SJCRH30 (cell line): ENCODE results near the gene VIPR2. TPM values are rescaled to one million over a fixed set of nuclear protein-coding genes. Genes with fewer than 3 reads are reported as not detected.
"Not testable (repeated sequence)": the region's sequence is repeated elsewhere in the genome, so short reads cannot be mapped to it uniquely, and the experiment has no call there.

Experiments used
- DNase-seq, 2 experiments: peaks; one replicate each; pipeline ENCODE4 v3.0.0-alpha.2; 2015 to 2020
- H3K27ac ChIP-seq: fragments of 250-450 bp; sonication (Bioruptor Pico); 2 replicates; pipeline ENCODE4 v1.5.1; 2020; ENCODE audit warnings: mild to moderate bottlenecking, moderate library complexity
- H3K27me3 ChIP-seq: fragments of 250-450 bp; sonication (Bioruptor Pico); 2 replicates; pipeline ENCODE4 v1.5.1; 2020; ENCODE audit warnings: mild to moderate bottlenecking, moderate library complexity
- H3K36me3 ChIP-seq: fragments of 250-450 bp; sonication (Bioruptor Pico); 2 replicates; pipeline ENCODE4 v1.5.1; 2020; ENCODE audit warnings: mild to moderate bottlenecking, moderate library complexity
- H3K4me1 ChIP-seq: fragments of 250-450 bp; sonication (Bioruptor Pico); 2 replicates; pipeline ENCODE4 v1.5.1; 2020; ENCODE audit warnings: mild to moderate bottlenecking, moderate library complexity
- H3K4me3 ChIP-seq: fragments of 250-450 bp; sonication (Bioruptor Pico); 2 replicates; pipeline ENCODE4 v1.5.1; 2020; ENCODE audit warnings: mild to moderate bottlenecking, moderate library complexity
- H3K9me3 ChIP-seq: fragments of 250-450 bp; sonication (Bioruptor Pico); replicated peaks from 2 replicates; pipeline ENCODE4 v1.5.1; 2020; ENCODE audit warnings: mild to moderate bottlenecking, moderate library complexity
- total RNA-seq: library from RNA; depleted of rRNA; stranded (reverse); fragments of >200 nt; shearing (Covaris generic); gene quantifications from 2 replicates; pipeline ENCODE4 v1.2.3, GENCODE V29; 2014

The VIPR2 gene
- total RNA-seq, 1 experiment from 2014 or later: 10.2 TPM

GRCh38 chr7:159008417-159008816 is 136.2 kb downstream of the VIPR2 start:
- Histone ChIP-seq H3K4me3 (peak overlapping the region; percentile 74), H3K4me1 (peaks cover 13% of the 10 kb centered on the region), H3K9me3 (no peaks in the 10 kb centered on the region), H3K36me3 (no peaks in the 10 kb centered on the region), H3K27ac (peak overlapping the region; percentile 99), H3K27me3 (no peaks in the 10 kb centered on the region)
- DNase-seq: peak; percentile 83 to 89

DNA sequence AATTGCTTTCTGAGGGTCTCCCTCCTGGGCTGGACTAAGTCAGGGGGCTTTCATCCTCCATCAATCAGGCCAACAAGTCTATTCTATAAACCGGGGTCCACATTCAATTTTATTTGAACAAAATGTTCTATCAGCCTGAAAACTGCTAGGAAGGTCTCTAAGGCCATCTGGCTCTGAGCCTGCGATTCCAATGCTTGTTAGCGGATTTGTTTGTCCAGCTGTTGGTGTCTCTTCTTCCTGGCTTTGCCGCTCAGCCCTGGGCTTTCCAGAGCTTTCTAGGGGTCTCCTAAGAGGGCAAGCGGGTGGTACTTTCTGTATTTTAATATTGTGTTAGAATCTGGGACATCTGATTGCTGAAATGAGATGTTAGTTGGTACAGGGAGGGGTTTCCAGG is 136.7 kb downstream of the VIPR2 start:
- Histone ChIP-seq H3K27me3 (no peaks in the 10 kb centered on the region), H3K4me1 (peaks cover 11% of the 10 kb centered on the region), H3K4me3 (peak overlapping the region; percentile 74), H3K27ac (peak overlapping the region; percentile 99), H3K36me3 (no peaks in the 10 kb centered on the region), H3K9me3 (no peaks in the 10 kb centered on the region)
- DNase-seq: peak; percentile 91 to 98

- Histone ChIP-seq H3K27me3 (no peaks in the 10 kb centered on the region), H3K9me3 (no peaks in the 10 kb centered on the region), H3K36me3 (no peaks in the 10 kb centered on the region), H3K27ac (peak overlapping the region; percentile 99), H3K4me1 (peaks cover 11% of the 10 kb centered on the region), H3K4me3 (peak overlapping the region; percentile 74)
- peak; percentile 59 to 68 for DNase-seq
These were observed 137.2 kb downstream of the VIPR2 start for GRCh38 chr7:159007364-159007995.

- Histone ChIP-seq H3K36me3 (no peaks in the 10 kb centered on the region), H3K27ac (peak overlapping the region; percentile 99), H3K4me3 (peak overlapping the region; percentile 74), H3K9me3 (no peaks in the 10 kb centered on the region), H3K4me1 (peaks cover 11% of the 10 kb centered on the region), H3K27me3 (no peaks in the 10 kb centered on the region)
- no peak for DNase-seq
These were observed 138.0 kb downstream of the VIPR2 start for GRCh38 chr7:159006610-159007130.

DNA sequence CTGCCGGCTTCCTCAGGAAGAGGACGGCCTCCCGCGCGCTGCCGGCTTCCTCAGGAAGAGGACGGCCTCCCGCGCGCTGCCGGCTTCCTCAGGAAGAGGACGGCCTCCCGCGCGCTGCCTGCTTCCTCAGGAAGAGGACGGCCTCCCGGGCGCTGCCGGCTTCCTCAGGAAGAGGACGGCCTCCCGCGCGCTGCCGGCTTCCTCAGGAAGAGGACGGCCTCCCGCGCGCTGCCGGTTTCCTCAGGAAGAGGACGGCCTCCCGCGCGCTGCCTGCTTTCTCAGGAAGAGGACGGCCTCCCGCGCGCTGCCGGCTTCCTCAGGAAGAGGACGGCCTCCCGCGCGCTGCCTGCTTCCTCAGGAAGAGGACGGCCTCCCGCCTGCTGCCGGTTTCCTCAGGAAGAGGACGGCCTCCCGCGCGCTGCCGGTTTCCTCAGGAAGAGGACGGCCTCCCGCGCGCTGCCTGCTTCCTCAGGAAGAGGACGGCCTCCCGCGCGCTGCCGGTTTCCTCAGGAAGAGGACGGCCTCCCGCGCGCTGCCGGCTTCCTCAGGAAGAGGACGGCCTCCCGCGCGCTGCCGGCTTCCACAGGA is 138.6 kb downstream of the VIPR2 start:
- not testable (repeated sequence) for DNase-seq, H3K27me3 ChIP-seq, H3K27ac ChIP-seq, H3K9me3 ChIP-seq, H3K4me3 ChIP-seq, H3K36me3 ChIP-seq
- peaks cover 11% of the 10 kb centered on the region for H3K4me1 ChIP-seq

- Histone ChIP-seq H3K27me3 (no peaks in the 10 kb centered on the region), H3K27ac (no peak overlapping the region), H3K4me3 (no peak overlapping the region)
These were observed 139.0 kb downstream of the VIPR2 start for GRCh38 chr7:159005618-159006017.

DNA sequence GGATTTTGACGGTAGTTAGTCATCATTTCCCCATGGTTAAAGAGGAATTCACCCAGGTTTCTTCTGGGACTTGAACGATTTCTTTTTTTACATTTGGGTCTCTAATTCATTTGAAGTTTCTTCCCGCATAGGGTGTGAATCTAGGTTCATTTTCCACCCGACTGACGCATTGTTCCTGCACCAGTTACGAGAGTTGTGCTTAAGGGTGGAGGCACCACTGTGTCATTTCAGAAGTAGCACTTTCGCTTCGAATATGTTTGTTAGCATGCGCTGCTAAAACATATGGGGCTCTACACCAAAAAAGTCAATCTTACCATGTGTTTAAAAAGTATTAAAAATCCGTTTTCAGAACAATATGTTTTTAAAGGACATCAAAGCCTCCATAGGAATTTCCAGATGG is 140.3 kb downstream of the VIPR2 start:
- DNase-seq: no peak
- Histone ChIP-seq H3K4me3 (no peak overlapping the region), H3K27me3 (no peaks in the 10 kb centered on the region), H3K27ac (no peak overlapping the region), H3K4me1 (peaks cover 15% of the 10 kb centered on the region), H3K9me3 (no peaks in the 10 kb centered on the region), H3K36me3 (no peaks in the 10 kb centered on the region)

More at GRCh38 chr7:159005618-159006017, 139.0 kb downstream of the VIPR2 start:
- DNase-seq: no peak
- Histone ChIP-seq H3K4me1 (peaks cover 11% of the 10 kb centered on the region), H3K9me3 (no peaks in the 10 kb centered on the region), H3K36me3 (no peaks in the 10 kb centered on the region)

GRCh38 chr7:159001811-159002210 is 142.9 kb downstream of the VIPR2 start:
- H3K36me3 ChIP-seq: no peaks in the 10 kb centered on the region
- H3K27me3 ChIP-seq: no peaks in the 10 kb centered on the region
- no peaks in the 10 kb centered on the region for H3K9me3 ChIP-seq

GRCh38 chr7:159000859-159001435 is 143.7 kb downstream of the VIPR2 start:
- Histone ChIP-seq H3K4me1 (peaks cover 5% of the 10 kb centered on the region; the same call in 1 of the 2 replicates), H3K27ac (no peak overlapping the region), H3K36me3 (no peaks in the 10 kb centered on the region), H3K9me3 (no peaks in the 10 kb centered on the region), H3K4me3 (no peak overlapping the region), H3K27me3 (no peaks in the 10 kb centered on the region)
- no peak for DNase-seq

More at GRCh38 chr7:159001811-159002210, 142.9 kb downstream of the VIPR2 start:
- peaks cover 7% of the 10 kb centered on the region for H3K4me1 ChIP-seq
- H3K4me3 ChIP-seq: no peak overlapping the region
- H3K27ac ChIP-seq: no peak overlapping the region
- DNase-seq: no peak

DNA sequence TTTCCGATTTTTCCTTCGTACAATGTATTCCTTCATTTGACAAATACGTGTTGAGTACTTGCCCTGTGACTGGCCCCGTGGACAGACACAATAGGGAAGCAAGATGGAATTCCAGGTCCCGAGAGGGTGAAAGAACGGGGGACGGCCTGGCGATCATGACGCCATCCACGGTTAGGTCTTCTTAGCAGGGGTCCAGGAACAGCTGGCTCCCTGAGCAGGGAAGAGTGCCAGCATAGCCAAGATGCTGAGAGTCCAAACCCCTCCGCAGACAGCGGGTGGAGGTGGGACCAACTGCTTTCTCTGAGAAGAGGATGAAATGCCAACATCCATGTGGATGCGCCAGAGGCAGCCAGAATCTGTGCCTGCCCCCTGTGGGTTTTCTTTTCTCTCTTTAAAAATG is 144.6 kb downstream of the VIPR2 start:
- Histone ChIP-seq H3K36me3 (no peaks in the 10 kb centered on the region), H3K27ac (no peak overlapping the region), H3K9me3 (no peaks in the 10 kb centered on the region), H3K4me1 (peaks cover 5% of the 10 kb centered on the region; the same call in 1 of the 2 replicates), H3K27me3 (no peaks in the 10 kb centered on the region), H3K4me3 (no peak overlapping the region)
- peak in 1 of 2 experiments; percentile 52 for DNase-seq

DNA sequence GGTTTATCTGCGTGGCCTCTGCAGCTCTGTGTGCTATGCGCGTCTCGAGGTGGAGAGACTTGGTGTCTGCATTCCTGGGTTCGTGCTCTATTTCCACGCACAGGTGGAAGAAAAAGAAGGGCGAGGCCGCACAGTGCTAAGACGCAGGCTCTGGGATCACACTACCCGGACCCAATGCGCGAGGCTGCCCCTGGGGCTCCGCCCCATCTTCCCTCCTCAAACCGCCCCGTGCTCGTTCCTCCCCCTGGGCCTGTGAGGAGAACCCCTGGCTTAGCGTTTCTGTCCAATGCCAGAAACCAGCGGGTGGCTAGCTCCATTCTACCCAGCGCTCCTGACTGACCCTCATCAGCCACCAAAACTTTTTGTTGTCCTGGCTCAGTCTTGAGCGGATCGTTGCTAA is 145.2 kb downstream of the VIPR2 start:
- Histone ChIP-seq H3K27ac (no peak overlapping the region), H3K27me3 (no peaks in the 10 kb centered on the region), H3K9me3 (no peaks in the 10 kb centered on the region), H3K4me3 (no peak overlapping the region), H3K4me1 (peaks cover 5% of the 10 kb centered on the region; the same call in 1 of the 2 replicates), H3K36me3 (no peaks in the 10 kb centered on the region)
- no peak for DNase-seq

DNA sequence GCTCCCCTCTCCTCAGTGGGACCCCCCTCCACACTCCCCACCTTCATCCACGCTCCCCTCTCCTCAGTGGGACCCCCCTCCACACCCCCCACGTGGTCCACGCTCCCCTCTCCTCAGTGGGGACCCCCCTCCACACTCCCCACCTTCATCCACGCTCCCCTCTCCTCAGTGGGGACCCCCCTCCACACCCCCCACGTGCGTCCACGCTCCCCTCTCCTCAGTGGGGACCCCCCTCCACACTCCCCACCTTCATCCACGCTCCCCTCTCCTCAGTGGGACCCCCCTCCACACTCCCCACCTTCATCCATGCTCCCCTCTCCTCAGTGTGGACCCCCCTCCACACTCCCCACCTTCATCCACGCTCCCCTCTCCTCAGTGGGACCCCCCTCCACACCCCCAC is 146.4 kb downstream of the VIPR2 start:
- H3K4me1 ChIP-seq, H3K27me3 ChIP-seq, H3K27ac ChIP-seq, DNase-seq, H3K36me3 ChIP-seq, H3K4me3 ChIP-seq, H3K9me3 ChIP-seq: not testable (repeated sequence)

DNA sequence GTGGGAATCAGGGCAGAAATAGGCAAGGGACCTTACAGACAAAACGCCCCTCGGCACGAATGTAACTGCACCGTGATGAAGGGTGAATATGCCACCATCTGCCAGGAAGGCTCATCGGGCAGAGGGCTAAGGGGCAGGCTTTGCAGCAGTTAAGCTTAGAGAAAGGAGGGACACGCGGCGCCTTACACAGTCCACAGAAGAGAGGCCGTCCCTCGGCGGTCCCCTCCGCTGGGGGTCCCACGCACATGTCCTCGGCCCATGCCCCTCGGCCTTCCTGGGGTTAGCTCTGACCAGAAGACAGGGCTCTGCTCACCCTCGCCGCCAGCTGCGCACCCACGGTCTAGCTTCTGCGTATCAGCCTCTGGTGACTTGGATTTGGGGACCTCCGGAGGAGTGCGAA is 147.2 kb downstream of the VIPR2 start:
- Histone ChIP-seq H3K4me1 (peaks cover 5% of the 10 kb centered on the region; the same call in 1 of the 2 replicates), H3K4me3 (no peak overlapping the region), H3K9me3 (0 out of 2 replicates have a peak, but pooled peaks cover 5% of the 10 kb centered on the region), H3K36me3 (no peaks in the 10 kb centered on the region), H3K27me3 (no peaks in the 10 kb centered on the region), H3K27ac (no peak overlapping the region)
- no peak for DNase-seq

DNA sequence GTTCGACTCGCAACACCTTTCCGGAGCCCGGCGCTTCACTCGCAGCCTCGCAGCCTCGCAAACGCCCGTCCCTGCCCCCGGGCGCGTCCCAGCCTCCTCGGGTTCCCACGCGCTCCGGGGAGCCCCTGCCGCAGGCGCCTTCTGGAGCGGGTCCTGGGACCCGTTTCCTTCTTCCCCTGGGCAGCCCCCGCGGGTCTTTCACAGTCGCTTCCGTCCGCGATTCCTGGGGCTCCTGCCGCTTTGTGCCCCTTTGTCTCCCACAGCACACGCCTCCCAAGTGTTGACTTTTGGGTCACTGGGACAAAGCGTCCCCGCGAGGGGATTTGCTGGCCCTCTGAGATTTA is 147.6 kb downstream of the VIPR2 start:
- no peaks in the 10 kb centered on the region for H3K36me3 ChIP-seq
- H3K4me1 ChIP-seq: peaks cover 5% of the 10 kb centered on the region; the same call in 1 of the 2 replicates
- H3K9me3 ChIP-seq: 0 out of 2 replicates have a peak, but pooled peaks cover 5% of the 10 kb centered on the region
- DNase-seq: no peak
- no peak overlapping the region for H3K4me3 ChIP-seq
- no peaks in the 10 kb centered on the region for H3K27me3 ChIP-seq
- no peak overlapping the region for H3K27ac ChIP-seq
